Cardiac muscle cell (in vitro differentiated cells and primary cell): ENCODE data around the gene ATXN2. TPM values are rescaled to one million over a fixed set of nuclear protein-coding genes. Genes with fewer than 3 reads are reported as not detected.
"Not testable (repeated sequence)": the region's sequence is repeated elsewhere in the genome, so short reads cannot be mapped to it uniquely, and the experiment has no call there.

Source experiments
- DNase-seq, 2 donors: peaks; one replicate each; pipeline versions ENCODE4 v3.0.0 to v3.0.0-alpha.2; 2010 to 2017; ENCODE audit warnings: low read depth in 1 of 2, low spot score in 1 of 2
- H3K27ac ChIP-seq: fragments of 200-600 bp; sonication (generic); 2 replicates; pipeline ENCODE4 v1.5.1; 2016
- H3K27me3 ChIP-seq: fragments of 200-600 bp; sonication (generic); 2 replicates; pipeline ENCODE4 v1.6.0; 2016; ENCODE audit warnings: control low read depth
- H3K36me3 ChIP-seq: fragments of 200-600 bp; sonication (generic); 2 replicates; pipeline ENCODE4 v1.5.1; 2016; ENCODE audit warnings: control low read depth
- H3K4me1 ChIP-seq: fragments of 200-600 bp; sonication (generic); 2 replicates; pipeline ENCODE4 v1.8.1; 2017; ENCODE audit warnings: low read depth, mild to moderate bottlenecking, mixed run types
- H3K4me3 ChIP-seq: fragments of 200-600 bp; sonication (generic); 2 replicates; pipeline ENCODE4 v1.5.1; 2016; ENCODE audit warnings: mild to moderate bottlenecking
- H3K9me3 ChIP-seq: fragments of 200-600 bp; sonication (generic); 2 replicates; pipeline ENCODE4 v1.5.1; 2017; ENCODE audit warnings: low read depth, mild to moderate bottlenecking, control low read depth
- polyA plus RNA-seq: library from polyadenylated mRNA; unstranded; fragments of >200 nt; fragmentation: Nextera tagmentation; extraction: Ambion mirVana; gene quantifications from 2 replicates; pipeline ENCODE4 v1.2.1, GENCODE V29; 2016
- total RNA-seq: library from RNA; depleted of rRNA; stranded (reverse); fragments of >200 nt; gene quantifications from 2 replicates; pipeline ENCODE4 v1.2.3, GENCODE V29; 2016
- TF ChIP-seq, protein P1 (sequence below): IDR thresholded peaks from 2 replicates; pipeline ENCODE4 v1.5.1; 2012; ENCODE audit warnings: low read depth, mild to moderate bottlenecking, low read length

The ATXN2 gene
- total and polyA plus RNA-seq, 2 experiments from 2014 or later: 29.5 to 52.7 TPM

DNA sequence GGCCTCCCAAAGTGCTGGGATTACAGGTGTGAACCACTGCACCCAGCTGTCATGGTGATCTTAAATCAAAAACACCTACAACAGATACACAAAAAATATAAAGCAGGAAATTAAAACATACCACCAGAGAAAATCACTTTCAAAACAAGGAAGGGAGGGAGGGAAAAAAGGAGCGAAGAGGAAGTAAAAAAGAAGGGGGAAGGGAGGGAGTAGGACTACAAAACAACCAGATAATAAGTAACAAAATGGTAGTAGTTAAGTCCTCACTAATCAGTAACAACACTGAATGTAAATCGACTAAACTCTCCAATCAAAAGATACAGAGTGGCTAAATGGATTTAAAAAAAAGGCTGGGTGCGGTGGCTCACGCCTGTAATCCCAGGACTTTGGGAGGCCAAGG is 104.4 kb downstream of the ATXN2 start:
- Histone ChIP-seq H3K9me3 (no peaks in the 10 kb centered on the region), H3K36me3 (peaks cover 24% of the 10 kb centered on the region), H3K4me3 (no peak overlapping the region), H3K4me1 (no peaks in the 10 kb centered on the region), H3K27ac (no peak overlapping the region), H3K27me3 (no peaks in the 10 kb centered on the region)
- DNase-seq: no peak
- TF ChIP-seq, protein P1, sequence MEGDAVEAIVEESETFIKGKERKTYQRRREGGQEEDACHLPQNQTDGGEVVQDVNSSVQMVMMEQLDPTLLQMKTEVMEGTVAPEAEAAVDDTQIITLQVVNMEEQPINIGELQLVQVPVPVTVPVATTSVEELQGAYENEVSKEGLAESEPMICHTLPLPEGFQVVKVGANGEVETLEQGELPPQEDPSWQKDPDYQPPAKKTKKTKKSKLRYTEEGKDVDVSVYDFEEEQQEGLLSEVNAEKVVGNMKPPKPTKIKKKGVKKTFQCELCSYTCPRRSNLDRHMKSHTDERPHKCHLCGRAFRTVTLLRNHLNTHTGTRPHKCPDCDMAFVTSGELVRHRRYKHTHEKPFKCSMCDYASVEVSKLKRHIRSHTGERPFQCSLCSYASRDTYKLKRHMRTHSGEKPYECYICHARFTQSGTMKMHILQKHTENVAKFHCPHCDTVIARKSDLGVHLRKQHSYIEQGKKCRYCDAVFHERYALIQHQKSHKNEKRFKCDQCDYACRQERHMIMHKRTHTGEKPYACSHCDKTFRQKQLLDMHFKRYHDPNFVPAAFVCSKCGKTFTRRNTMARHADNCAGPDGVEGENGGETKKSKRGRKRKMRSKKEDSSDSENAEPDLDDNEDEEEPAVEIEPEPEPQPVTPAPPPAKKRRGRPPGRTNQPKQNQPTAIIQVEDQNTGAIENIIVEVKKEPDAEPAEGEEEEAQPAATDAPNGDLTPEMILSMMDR: no peak

DNA sequence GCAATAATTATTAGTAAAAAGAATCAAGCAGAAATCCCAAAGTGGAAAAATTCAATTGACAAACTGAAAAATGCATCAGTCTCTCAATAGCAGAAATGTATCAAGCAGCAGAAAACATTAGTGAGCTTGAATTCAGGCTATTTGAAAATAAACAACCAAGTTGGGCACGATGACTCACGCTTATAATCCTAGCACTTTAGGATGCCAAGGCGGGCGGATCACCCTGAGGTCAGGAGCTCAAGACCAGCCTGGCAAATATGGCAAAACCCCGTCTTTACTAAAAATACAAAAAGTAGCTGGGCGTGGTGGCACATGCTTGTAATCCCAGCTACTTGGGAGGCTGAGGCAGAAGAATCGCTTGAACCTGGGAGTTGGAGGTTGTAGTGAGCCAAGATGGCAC is 106.1 kb downstream of the ATXN2 start:
- peaks cover 30% of the 10 kb centered on the region for H3K36me3 ChIP-seq
- H3K9me3 ChIP-seq: not testable (repeated sequence)

DNA sequence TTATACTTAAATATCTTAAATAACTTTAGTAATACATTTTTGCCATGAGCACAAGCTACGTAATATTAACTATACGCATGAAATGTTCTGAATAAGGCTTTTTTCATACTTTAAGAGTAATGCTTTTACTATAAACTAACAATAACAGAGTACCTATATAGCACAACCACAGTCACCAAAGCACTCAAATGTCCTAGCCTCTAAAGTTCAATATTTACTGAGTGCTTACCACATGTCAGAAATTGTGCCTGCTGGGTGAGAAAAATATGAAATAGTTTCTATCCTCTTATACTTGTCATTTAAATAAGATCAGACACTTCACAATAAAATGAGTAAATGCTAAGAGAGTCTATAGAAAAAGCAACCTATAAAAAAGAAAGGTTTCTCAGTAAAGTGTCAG is 110.3 kb downstream of the ATXN2 start:
- H3K4me3 ChIP-seq: no peak overlapping the region
- no peaks in the 10 kb centered on the region for H3K27me3 ChIP-seq
- H3K36me3 ChIP-seq: peaks cover 65% of the 10 kb centered on the region
- no peaks in the 10 kb centered on the region for H3K9me3 ChIP-seq
- DNase-seq: no peak
- H3K27ac ChIP-seq: no peak overlapping the region
- TF ChIP-seq, protein P1: no peak
- no peaks in the 10 kb centered on the region for H3K4me1 ChIP-seq

More for the DNA sequence above, 106.1 kb downstream of the ATXN2 start:
- not testable (repeated sequence) for H3K4me1 ChIP-seq, H3K27me3 ChIP-seq, H3K4me3 ChIP-seq, H3K27ac ChIP-seq, DNase-seq

DNA sequence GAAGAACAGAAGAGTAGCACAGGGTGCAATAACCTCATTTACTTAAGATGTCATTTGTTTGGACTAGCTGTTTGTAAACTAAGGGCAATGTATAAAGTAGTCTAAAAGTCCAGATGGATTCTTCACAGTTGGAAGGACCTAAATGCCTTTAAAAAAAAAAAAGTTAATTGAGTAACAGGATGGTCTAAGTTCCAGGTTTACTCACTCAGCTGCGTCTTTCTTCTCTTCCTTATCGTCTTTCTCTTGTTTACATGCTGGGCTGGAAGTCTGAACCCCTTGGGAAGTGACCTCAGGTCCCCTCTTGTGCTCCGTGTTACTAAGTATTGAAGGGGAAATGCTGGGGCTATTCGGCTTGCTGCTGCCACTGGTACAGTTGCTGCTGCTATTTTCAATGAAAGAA is 110.8 kb downstream of the ATXN2 start:
- Histone ChIP-seq H3K27ac (no peak overlapping the region), H3K36me3 (peaks cover 70% of the 10 kb centered on the region), H3K4me1 (no peaks in the 10 kb centered on the region), H3K4me3 (no peak overlapping the region), H3K9me3 (no peaks in the 10 kb centered on the region), H3K27me3 (no peaks in the 10 kb centered on the region)
- TF ChIP-seq, protein P1: no peak
- DNase-seq: peak in 1 of 2 donors; percentile 87

DNA sequence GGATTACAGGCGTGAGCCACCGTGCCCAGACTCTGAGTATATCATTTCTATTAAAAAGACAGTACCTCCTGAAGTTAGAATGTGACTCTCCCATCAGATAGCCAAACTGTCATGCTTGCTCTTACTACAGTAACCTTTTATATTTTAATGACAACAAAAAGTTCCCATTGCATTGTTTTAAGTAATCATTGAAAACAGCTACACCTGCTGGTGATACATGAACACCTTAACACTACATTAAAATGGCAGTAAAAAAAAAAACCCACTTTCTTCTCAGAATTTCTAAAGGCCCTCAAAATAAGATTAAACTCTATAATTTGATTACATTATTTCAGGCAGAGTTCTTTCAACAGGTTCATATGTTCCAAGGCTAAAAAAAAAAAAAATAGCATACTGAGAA is 116.7 kb downstream of the ATXN2 start:
- peaks cover 63% of the 10 kb centered on the region for H3K36me3 ChIP-seq

GRCh38 chr12:111471236-111471635 is 127.9 kb downstream of the ATXN2 start:
- H3K27ac ChIP-seq: no peak overlapping the region
- H3K9me3 ChIP-seq: no peaks in the 10 kb centered on the region
- H3K4me1 ChIP-seq: no peaks in the 10 kb centered on the region
- peaks cover 46% of the 10 kb centered on the region for H3K36me3 ChIP-seq
- H3K27me3 ChIP-seq: no peaks in the 10 kb centered on the region
- TF ChIP-seq, protein P1: no peak
- no peak overlapping the region for H3K4me3 ChIP-seq
- no peak for DNase-seq

More for the DNA sequence above, 116.7 kb downstream of the ATXN2 start:
- Histone ChIP-seq H3K27me3 (no peaks in the 10 kb centered on the region), H3K4me1 (no peaks in the 10 kb centered on the region), H3K4me3 (no peak overlapping the region), H3K27ac (no peak overlapping the region), H3K9me3 (no peaks in the 10 kb centered on the region)
- no peak for DNase-seq
- TF ChIP-seq, protein P1: peak; percentile 20
